H1 (cell line): ENCODE measurements around the gene CRYBG3. TPM values are rescaled to one million over a fixed set of nuclear protein-coding genes. Genes with fewer than 3 reads are reported as not detected.

Source experiments
- CTCF ChIA-PET: fragments of 300-600 bp; sonication (Branson Sonifier 250); formaldehyde crosslinking; loops from one replicate; lab custom pipeline; 2021; ENCODE audit not compliant: partially characterized antibody; lab: Charles Lee
- POLR2A ChIA-PET: fragments of 300-600 bp; sonication (Branson Sonifier 250); formaldehyde crosslinking; loops from one replicate; lab custom pipeline; 2021; ENCODE audit warnings: inconsistent platforms; ENCODE audit not compliant: partially characterized antibody; lab: Charles Lee
- DNase-seq, 2 experiments: peaks; one replicate each; pipeline versions ENCODE4 v3.0.0 to v3.0.0-alpha.2; 2010 to 2022; ENCODE audit warnings: low spot score in 2 of 2, low read depth in 1 of 2, mixed read lengths in 1 of 2
- FAIRE-seq: peaks from 2 replicates; lab custom pipeline; 2011; peaks lifted over from hg19 to GRCh38; lab: Jason Lieb, UNC
- H2AFZ ChIP-seq: 2 replicates; pipeline ENCODE4 v1.8.1; 2012; ENCODE audit warnings: low read length, inconsistent platforms
- H2AK5ac ChIP-seq: 2 replicates; pipeline ENCODE4 v1.6.1; 2013; ENCODE audit warnings: low read depth, low read length
- H2BK120ac ChIP-seq: replicated peaks from 2 replicates; pipeline ENCODE3; 2013; ENCODE audit warnings: low read depth, low read length, inconsistent platforms
- H2BK12ac ChIP-seq: 2 replicates; pipeline ENCODE4 v1.6.1; 2013; ENCODE audit warnings: low read depth, low read length
- H2BK15ac ChIP-seq: 2 replicates; pipeline ENCODE4 v1.6.1; 2013; ENCODE audit warnings: low read length
- H2BK20ac ChIP-seq: 2 replicates; pipeline ENCODE4 v1.6.1; 2013; ENCODE audit warnings: low read length
- H2BK5ac ChIP-seq: 2 replicates; pipeline ENCODE4 v1.6.1; 2013; ENCODE audit warnings: low read depth, low read length
- H3K14ac ChIP-seq: 2 replicates; pipeline ENCODE4 v1.6.1; 2013; ENCODE audit warnings: inconsistent platforms; ENCODE audit not compliant: insufficient read length
- H3K18ac ChIP-seq: 2 replicates; pipeline ENCODE4 v1.6.1; 2013; ENCODE audit warnings: low read length; ENCODE audit errors: extremely low read depth
- H3K23ac ChIP-seq: 2 replicates; pipeline ENCODE4 v1.6.1; 2013; ENCODE audit warnings: inconsistent platforms; ENCODE audit not compliant: insufficient read length
- H3K23me2 ChIP-seq: 2 replicates; pipeline ENCODE4 v1.6.1; 2013; ENCODE audit warnings: low read depth, low read length
- H3K27ac ChIP-seq: 2 replicates; pipeline ENCODE4 v1.6.1; 2011; ENCODE audit warnings: low read depth, low read length, inconsistent platforms
- H3K27me3 ChIP-seq, 4 experiments: replicated peaks in 1 of 4; 1 replicate in 1 of 4; 2 replicates in 3 of 4; pipeline versions ENCODE4 v1.6.1 to v1.8.1; 2011 to 2013; ENCODE audit warnings: low read length in 3 of 4, mild to moderate bottlenecking in 3 of 4, inconsistent platforms in 2 of 4, mixed read lengths in 2 of 4, moderate library complexity in 1 of 4; ENCODE audit not compliant: control insufficient read depth in 3 of 4, insufficient read depth in 3 of 4; ENCODE audit errors: extremely low read depth in 1 of 4
- H3K36me3 ChIP-seq, 4 experiments: 2 replicates each; pipeline versions ENCODE4 v1.6.1 to v1.8.1; 2011 to 2013; ENCODE audit warnings: mild to moderate bottlenecking in 4 of 4, low read length in 3 of 4, moderate library complexity in 2 of 4, control low read depth in 1 of 4, inconsistent platforms in 1 of 4; ENCODE audit not compliant: insufficient read depth in 4 of 4, control insufficient read depth in 2 of 4
- H3K4ac ChIP-seq: replicated peaks from 2 replicates; pipeline ENCODE3; 2013; ENCODE audit warnings: low read length, low read depth, mixed read lengths, inconsistent platforms; ENCODE audit not compliant: insufficient read length
- H3K4me1 ChIP-seq, 4 experiments: replicated peaks in 1 of 4; 1 replicate in 1 of 4; 2 replicates in 3 of 4; pipeline versions ENCODE4 v1.6.1 to v1.8.1; 2011 to 2013; ENCODE audit warnings: low read length in 3 of 4, inconsistent platforms in 2 of 4, mixed read lengths in 1 of 4; ENCODE audit not compliant: insufficient read depth in 4 of 4, control insufficient read depth in 3 of 4
- H3K4me2 ChIP-seq, 2 experiments: 2 replicates each; pipeline versions ENCODE4 v1.6.1 to v1.8.1; 2011 to 2013; ENCODE audit warnings: low read depth in 2 of 2, low read length in 2 of 2, control low read depth in 1 of 2, inconsistent platforms in 1 of 2, mild to moderate bottlenecking in 1 of 2; ENCODE audit not compliant: insufficient read depth in 1 of 2
- H3K4me3 ChIP-seq, 4 experiments: fragments of 200-600, 300-600 bp in 1 of 4; sonication (generic), shearing (Covaris generic), sonication (Bioruptor Twin) in 1 of 4; 2 replicates each; pipeline versions ENCODE4 v1.5.1 to v1.8.1; 2011 to 2016; ENCODE audit warnings: low read length in 4 of 4, low read depth in 3 of 4, control low read depth in 2 of 4, inconsistent platforms in 2 of 4, mild to moderate bottlenecking in 2 of 4, mixed read lengths in 1 of 4, moderate library complexity in 1 of 4; ENCODE audit not compliant: insufficient read depth in 2 of 4; ENCODE audit errors: extremely low read depth in 1 of 4
- H3K56ac ChIP-seq: replicated peaks from 2 replicates; pipeline ENCODE3; 2013; ENCODE audit warnings: low read depth, mild to moderate bottlenecking, mixed read lengths, low read length, inconsistent platforms; ENCODE audit not compliant: insufficient read length
- H3K79me1 ChIP-seq: 2 replicates; pipeline ENCODE4 v1.6.1; 2013; ENCODE audit warnings: low read depth, low read length, control low read depth
- H3K79me2 ChIP-seq, 2 experiments: 2 replicates each; pipeline versions ENCODE4 v1.6.1 to v1.8.1; 2012 to 2013; ENCODE audit warnings: low read length in 2 of 2, mild to moderate bottlenecking in 2 of 2, inconsistent platforms in 1 of 2; ENCODE audit not compliant: insufficient read depth in 2 of 2, control insufficient read depth in 1 of 2
- H3K9ac ChIP-seq, 4 experiments: replicated peaks in 1 of 4; 1 replicate in 1 of 4; 2 replicates in 3 of 4; pipeline versions ENCODE4 v1.6.1 to v1.8.1; 2011 to 2013; ENCODE audit warnings: low read depth in 3 of 4, low read length in 3 of 4, control low read depth in 2 of 4, mild to moderate bottlenecking in 2 of 4, moderate library complexity in 2 of 4, inconsistent platforms in 1 of 4; ENCODE audit errors: extremely low read depth in 1 of 4
- H3K9me3 ChIP-seq, 2 experiments: 2 replicates each; pipeline versions ENCODE4 v1.6.1 to v1.8.1; 2012 to 2013; ENCODE audit warnings: mild to moderate bottlenecking in 2 of 2, moderate library complexity in 2 of 2, control low read depth in 1 of 2, inconsistent platforms in 1 of 2, low read depth in 1 of 2, low read length in 1 of 2, mixed read lengths in 1 of 2; ENCODE audit not compliant: insufficient read depth in 2 of 2
- H4K20me1 ChIP-seq, 2 experiments: replicated peaks in 1 of 2; 2 replicates each; pipeline versions ENCODE3 to v1.8.1; 2011 to 2013; ENCODE audit warnings: inconsistent platforms in 2 of 2, low read length in 2 of 2, mild to moderate bottlenecking in 1 of 2; ENCODE audit not compliant: insufficient read depth in 2 of 2, control insufficient read depth in 1 of 2
- H4K5ac ChIP-seq: 2 replicates; pipeline ENCODE4 v1.6.1; 2013; ENCODE audit warnings: low read length, low read depth, mixed read lengths, inconsistent platforms; ENCODE audit not compliant: insufficient read length
- H4K8ac ChIP-seq: 2 replicates; pipeline ENCODE4 v1.8.0; 2013; ENCODE audit warnings: mild to moderate bottlenecking, moderate library complexity, low read length, inconsistent platforms; ENCODE audit not compliant: insufficient read depth; ENCODE audit errors: extremely low read depth
- H4K91ac ChIP-seq: replicated peaks from 2 replicates; pipeline ENCODE3; 2013; ENCODE audit warnings: low read length, mixed read lengths, inconsistent platforms; ENCODE audit not compliant: insufficient read length
- CBX5 ChIP-seq: fragments of 300-800, 300-1000 bp; sonication (generic); IDR thresholded peaks from 2 replicates; pipeline ENCODE4 v1.7.1; 2016; ENCODE audit warnings: antibody characterized with exemption, low read length, low read depth
- EP300 ChIP-seq, 2 experiments: IDR thresholded peaks; 1 replicate in 1 of 2; 2 replicates in 1 of 2; pipeline ENCODE4 v1.6.1; 2011 to 2012; ENCODE audit warnings: low read depth in 2 of 2, low read length in 2 of 2, mild to moderate bottlenecking in 2 of 2, borderline replicate concordance in 1 of 2, inconsistent platforms in 1 of 2, moderate library complexity in 1 of 2
- FOSL1 ChIP-seq: IDR thresholded peaks from 2 replicates; pipeline ENCODE4 v1.6.1; 2011; ENCODE audit warnings: mild to moderate bottlenecking, low read depth, low read length, moderate library complexity; ENCODE audit not compliant: insufficient read depth
- JUN ChIP-seq: IDR thresholded peaks from 2 replicates; pipeline ENCODE4 v1.6.1; 2011; ENCODE audit warnings: low read depth, mild to moderate bottlenecking, improper control_type of control experiment, low read length
- KDM5A ChIP-seq: fragments of 200-600 bp; IDR thresholded peaks from 2 replicates; pipeline ENCODE4 v1.7.1; 2012; ENCODE audit warnings: mild to moderate bottlenecking, low read length, inconsistent platforms, mixed read lengths
- PHF8 ChIP-seq: fragments of 200-600 bp; sonication (generic); conservative IDR thresholded peaks from 2 replicates; pipeline ENCODE4 v1.7.1; 2012; ENCODE audit warnings: low read depth, mild to moderate bottlenecking, inconsistent platforms, low read length, moderate library complexity
- RBBP5 ChIP-seq: IDR thresholded peaks from 2 replicates; pipeline ENCODE4 v1.7.1; 2012; ENCODE audit warnings: low read depth, mild to moderate bottlenecking, inconsistent platforms, low read length, moderate library complexity, borderline replicate concordance
- RNF2 ChIP-seq: fragments of 200-900, 300-1000 bp; sonication (generic); IDR thresholded peaks from 2 replicates; pipeline ENCODE4 v1.7.1; 2016; ENCODE audit warnings: borderline replicate concordance, low read depth, mild to moderate bottlenecking, antibody characterized with exemption, low read length; ENCODE audit not compliant: poor library complexity, severe bottlenecking; ENCODE audit errors: missing control alignments
- SIX5 ChIP-seq: IDR thresholded peaks from 2 replicates; pipeline ENCODE4 v1.6.1; 2011; ENCODE audit warnings: mild to moderate bottlenecking, low read depth, low read length
- SP1 ChIP-seq: IDR thresholded peaks from 2 replicates; pipeline ENCODE4 v1.6.1; 2011; ENCODE audit warnings: low read depth, low read length
- ZNF274 ChIP-seq: IDR thresholded peaks from 2 replicates; pipeline ENCODE4 v1.7.0; 2012; ENCODE audit warnings: low read length, borderline replicate concordance; ENCODE audit errors: extremely low read depth
- WGBS, 2 experiments: shearing (Covaris generic) in 1 of 2; methylation state at CpG; one replicate each; pipeline versions ENCODE4 v1.1.6 to v1.1.7; 2013 to 2015; ENCODE audit warnings: low lambda C conversion rate in 2 of 2, mixed read lengths in 2 of 2, inconsistent platforms in 1 of 2, low coverage in 1 of 2, missing lambda C conversion rate in 1 of 2; ENCODE audit not compliant: insufficient replicate concordance in 2 of 2, insufficient coverage in 1 of 2, insufficient read length in 1 of 2; ENCODE audit errors: extremely low coverage in 1 of 2, missing lambda C conversion rate in 1 of 2; 5-methylcytosine and 5-hydroxymethylcytosine counted together
- polyA plus RNA-seq, 7 experiments: library from polyadenylated mRNA; depleted of rRNA in 3 of 7; stranded (reverse) in 5 of 7; unstranded in 2 of 7; fragments of >200 nt in 5 of 7; fragments of 200-250 nt in 2 of 7; gene quantifications; 1 replicate in 5 of 7; 2 replicates in 1 of 7; 4 replicates in 1 of 7; pipeline versions ENCODE4 v1.2.1 to v1.2.3, GENCODE V29; 2011 to 2013; ENCODE audit warnings: missing spikeins in 2 of 7, mixed read lengths in 2 of 7
- total RNA-seq: library from RNA; stranded (reverse); fragmentation: NEBNext Ultra II Directional; extraction: Animal tissue kit (Norgen Biotek cat#: 25700); gene quantifications from 2 replicates; pipeline ENCODE4 v1.2.1, GENCODE V29; 2021
- TF ChIP-seq, protein P1 (sequence below): IDR thresholded peaks from 2 replicates; pipeline ENCODE4 v1.6.1; 2011; ENCODE audit warnings: low read length, improper control_type of control experiment

The CRYBG3 gene
- total and polyA plus RNA-seq, 2 of the 8 experiments (the other 6 are each of a cell fraction or from before 2014, with no cell fraction given): 2.1 to 8.0 TPM

DNA sequence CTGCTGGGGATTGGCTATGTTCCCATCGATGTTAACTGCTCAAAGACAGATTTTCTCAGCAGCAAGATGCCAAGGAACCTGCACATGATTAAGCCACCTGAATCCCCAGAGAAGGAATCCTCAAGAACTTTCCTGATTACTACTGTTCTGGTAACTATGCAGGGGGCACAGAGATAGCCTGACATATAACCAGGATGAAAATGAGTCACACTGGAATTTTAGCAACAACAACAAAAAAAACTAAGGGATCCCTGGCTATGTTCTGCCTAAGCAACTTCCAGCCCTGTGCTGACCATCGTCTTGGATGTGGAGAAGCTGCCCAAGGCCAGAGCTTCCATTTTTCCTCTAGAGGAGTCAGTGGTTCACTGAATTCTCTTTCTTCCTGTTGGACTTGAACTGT is 136.6 kb downstream of the CRYBG3 start:
- CTCF ChIA-PET: no interaction called here
- Histone ChIP-seq H3K27ac (no peak overlapping the region), H2BK20ac (no peak overlapping the region), H3K56ac (no peak overlapping the region), H3K9me3 (no peaks in the 10 kb centered on the region), H3K4me1 (no peaks in the 10 kb centered on the region), H4K91ac (no peak overlapping the region), H2BK5ac (no peak overlapping the region), H4K20me1 (no peaks in the 10 kb centered on the region), H3K27me3 (no peaks in the 10 kb centered on the region), H4K5ac (no peak overlapping the region), H3K23me2 (no peaks in the 10 kb centered on the region), H2BK12ac (no peak overlapping the region), H3K4me3 (no peak overlapping the region), H3K18ac (no peak overlapping the region), H2AK5ac (no peak overlapping the region), H3K79me2 (no peaks in the 10 kb centered on the region), H3K23ac (no peak overlapping the region), H2BK15ac (no peak overlapping the region), H3K4ac (no peak overlapping the region), H3K79me1 (no peaks in the 10 kb centered on the region), H3K14ac (no peak overlapping the region), H3K9ac (no peak overlapping the region), H4K8ac (no peak overlapping the region), H3K36me3 (peaks cover 0 to 2% (median 0%) of the 10 kb centered on the region in 4 experiments; a peak in 1 of 8 replicates), H3K4me2 (no peak overlapping the region), H2AFZ (no peak overlapping the region), H2BK120ac (no peak overlapping the region)
- DNase-seq (no peak), FAIRE-seq (no peak)
- POLR2A ChIA-PET: interaction anchor here (0.9 kb wide), 1 partner anchor 9 kb away, joined by 3 read pairs; no protein-coding TSS in a partner anchor
- WGBS, 2 experiments: 87% methylated on average over 2 of the region's 2 CpGs; no CpG with 5 or more reads in 1 of the 2 experiments
- TF ChIP-seq KDM5A (no peak), SIX5 (no peak), CBX5 (no peak), RBBP5 (no peak), PHF8 (no peak), EP300 (IDR thresholded peaks at IDR 0.05; ENCODE audit: borderline replicate concordance in 1 of 2, low read depth in 2 of 2, low read length in 2 of 2) (no peak), ZNF274 (no peak), RNF2 (no peak), FOSL1 (no peak), SP1 (no peak), JUN (no peak)
- TF ChIP-seq, protein P1, sequence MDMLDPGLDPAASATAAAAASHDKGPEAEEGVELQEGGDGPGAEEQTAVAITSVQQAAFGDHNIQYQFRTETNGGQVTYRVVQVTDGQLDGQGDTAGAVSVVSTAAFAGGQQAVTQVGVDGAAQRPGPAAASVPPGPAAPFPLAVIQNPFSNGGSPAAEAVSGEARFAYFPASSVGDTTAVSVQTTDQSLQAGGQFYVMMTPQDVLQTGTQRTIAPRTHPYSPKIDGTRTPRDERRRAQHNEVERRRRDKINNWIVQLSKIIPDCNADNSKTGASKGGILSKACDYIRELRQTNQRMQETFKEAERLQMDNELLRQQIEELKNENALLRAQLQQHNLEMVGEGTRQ: no peak
